Activated CD4-positive, alpha-beta T cell treated with anti-CD3 and anti-CD28 coated beads, Interleukin-2, amount 50 U/mL, for 4 hours (primary cell): ENCODE data around the gene IER2.

Experiments
- DNase-seq, 2 experiments: peaks; one replicate each; pipeline ENCODE4 v3.0.0-alpha.2; 2020

Gene IER2

DNA sequence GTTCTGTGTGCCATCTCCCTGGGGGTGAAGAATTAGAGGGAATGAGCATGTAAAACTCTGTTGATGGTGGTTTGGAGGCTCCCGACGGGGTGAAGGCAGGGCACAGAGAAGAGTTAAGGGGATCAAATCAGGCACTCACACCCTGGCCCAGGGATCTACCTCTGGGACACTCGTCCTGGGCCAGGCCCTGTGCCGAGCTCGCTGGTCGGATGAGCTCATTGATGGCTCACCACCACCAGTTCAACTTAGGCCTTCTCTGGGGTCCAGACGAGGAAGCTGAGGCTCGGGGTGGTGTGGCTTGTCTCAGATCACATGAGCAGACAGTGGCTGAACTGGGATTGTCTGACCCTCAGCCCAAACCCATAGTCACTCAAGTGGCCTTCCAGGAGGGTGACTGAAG, 30.6 kb upstream of the IER2 start:
- DNase-seq = no peak

DNA sequence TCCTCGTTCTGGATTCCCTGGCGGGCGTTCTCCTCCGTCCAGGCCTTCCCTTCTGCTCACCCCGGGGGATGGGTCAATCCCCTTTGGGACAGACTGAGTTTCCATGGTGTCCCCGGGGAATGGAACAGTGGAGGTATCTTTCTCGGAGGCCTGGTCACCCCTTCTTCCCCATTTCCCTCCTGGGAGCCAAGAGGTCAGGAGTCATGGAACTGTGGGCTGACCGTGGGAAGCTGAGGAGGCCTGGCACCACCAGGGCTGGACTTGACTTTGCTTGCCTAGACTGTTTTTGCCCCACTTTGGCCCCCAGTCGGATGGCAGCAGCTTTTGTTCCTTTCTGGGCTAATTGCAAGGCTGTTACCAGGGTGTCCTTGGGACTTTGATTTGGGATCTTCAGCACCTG, 30.2 kb upstream of the IER2 start:
- DNase-seq = no peak

DNA sequence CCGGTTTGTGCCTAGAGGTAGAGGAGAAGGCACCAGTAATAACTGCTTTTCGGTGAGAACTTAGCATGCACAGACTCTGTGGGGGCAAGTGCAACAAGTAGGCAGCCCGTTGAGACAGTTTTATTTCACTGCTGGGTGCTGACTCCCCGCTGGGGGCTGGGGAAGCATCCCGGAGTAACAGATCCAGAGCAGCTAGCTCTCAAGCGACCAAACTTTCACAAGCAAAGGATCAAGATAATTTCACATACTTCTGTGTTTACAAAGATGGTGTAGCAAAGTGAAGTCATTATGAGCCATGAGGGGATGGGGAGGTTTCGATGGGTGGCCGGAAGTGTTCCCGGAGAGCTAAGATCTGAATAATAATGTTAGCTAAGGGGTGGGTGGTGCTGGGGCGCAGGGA, 29.4 kb upstream of the IER2 start:
- no peak for DNase-seq

DNA sequence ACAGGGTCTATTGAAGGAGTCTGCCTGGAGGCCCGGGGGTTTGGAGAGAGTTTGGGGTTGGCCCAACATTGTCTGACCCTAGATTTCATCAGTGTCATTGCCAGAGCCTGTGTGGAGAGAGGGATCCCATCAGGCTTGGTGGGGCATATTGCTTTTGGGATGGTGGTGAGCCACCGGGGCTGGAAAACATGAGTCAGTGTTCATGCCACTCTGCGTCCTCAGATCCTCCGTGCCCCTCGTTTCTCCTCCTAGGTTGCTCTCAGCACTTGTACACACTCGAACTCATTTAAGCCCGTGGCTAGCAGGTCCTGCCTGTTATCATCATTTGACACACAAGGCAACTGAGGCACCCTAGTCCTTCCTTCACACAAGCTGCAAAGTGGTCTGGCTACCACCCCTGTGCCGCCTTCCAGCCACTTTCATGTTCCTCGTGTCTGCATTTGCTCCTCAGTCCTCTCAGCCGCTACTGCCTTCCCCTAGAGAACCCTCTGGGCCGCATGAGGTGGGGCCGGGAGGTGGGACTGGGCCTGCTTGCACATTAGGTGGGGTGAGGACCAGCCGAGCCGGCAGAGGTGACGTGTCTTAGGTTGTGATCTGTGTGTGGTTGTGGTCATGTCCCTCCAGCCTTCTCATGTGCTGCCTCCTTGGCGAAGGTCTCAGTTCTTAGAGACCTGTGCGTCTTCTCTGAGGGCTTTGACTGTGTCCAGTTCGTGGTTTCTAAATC, 28.5 kb upstream of the IER2 start:
- no peak for DNase-seq

DNA sequence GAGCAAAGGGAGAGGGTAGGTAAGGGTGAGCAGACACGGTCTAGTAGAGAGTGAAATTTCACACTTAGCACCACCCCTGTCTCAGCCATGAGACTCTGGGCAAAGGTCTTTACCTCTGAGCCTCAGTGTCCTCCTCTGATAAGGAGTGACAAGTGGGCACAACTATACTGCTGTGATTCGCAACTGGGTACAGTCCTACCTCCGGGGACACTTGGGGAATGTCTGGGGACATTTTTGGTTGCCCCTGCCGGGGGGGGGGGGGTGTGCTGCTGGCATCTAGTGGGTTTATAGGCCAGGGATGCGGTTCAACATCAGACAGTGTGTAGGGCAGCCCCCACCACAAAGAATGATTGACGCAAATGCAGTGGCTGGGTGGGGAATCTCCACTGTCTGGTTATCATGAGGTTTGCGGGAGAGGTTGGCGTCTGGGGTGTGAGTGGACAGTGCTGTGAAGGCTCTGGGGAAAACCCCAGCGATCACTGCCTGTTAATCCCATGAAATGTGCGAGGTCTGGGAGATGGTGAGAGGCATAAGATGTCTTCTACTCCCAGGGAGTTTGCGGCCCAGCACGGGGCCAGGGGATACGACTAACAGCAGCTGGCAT, 27.8 kb upstream of the IER2 start:
- DNase-seq = no peak

DNA sequence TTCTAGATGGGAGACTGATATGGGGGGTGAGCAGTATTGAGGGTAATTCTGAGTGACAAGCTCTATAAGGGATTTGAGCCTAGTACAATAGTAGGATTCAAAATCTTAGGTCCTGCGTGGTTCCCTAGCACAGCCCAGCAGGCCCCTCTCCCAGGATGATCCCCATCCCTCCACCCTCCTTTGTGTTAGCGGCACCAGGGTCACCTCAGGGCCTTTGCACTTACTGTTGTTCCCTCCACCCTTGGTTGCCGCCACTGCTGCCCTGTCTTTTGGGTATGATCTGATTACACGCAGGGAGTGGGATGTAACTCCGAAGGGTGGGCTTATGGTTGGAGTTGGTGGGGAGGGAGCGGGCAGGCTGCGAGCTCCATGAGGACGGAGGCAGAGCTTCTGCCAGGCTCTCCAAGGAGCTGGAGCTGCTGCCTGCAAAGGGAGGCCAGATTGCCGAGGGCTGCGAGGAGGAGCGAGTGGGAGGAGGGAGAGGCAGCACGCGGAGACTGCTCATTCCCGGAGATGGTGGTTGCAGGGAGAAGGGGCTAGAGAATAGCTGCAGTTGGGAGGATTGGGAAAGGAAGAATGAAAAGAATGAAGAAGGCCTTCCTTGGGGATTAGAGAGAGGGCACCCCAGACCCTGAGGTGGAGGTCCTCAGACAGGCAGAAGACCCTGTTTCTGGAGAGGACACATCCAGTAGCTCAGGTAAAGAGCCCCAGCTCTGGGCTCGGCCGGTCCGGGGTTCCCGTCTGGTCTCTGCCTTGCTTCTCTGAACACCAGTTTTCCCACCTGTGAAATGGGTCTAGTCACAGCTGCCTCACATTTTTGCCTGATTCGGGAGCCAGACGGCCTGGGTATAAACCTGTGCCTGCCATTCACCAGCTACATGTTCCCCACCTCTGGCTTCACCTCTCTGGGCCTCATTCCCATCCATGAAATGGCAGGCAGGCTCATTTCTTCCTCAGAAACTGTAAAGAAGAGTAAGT, 26.9 kb upstream of the IER2 start:
- no peak for DNase-seq

DNA sequence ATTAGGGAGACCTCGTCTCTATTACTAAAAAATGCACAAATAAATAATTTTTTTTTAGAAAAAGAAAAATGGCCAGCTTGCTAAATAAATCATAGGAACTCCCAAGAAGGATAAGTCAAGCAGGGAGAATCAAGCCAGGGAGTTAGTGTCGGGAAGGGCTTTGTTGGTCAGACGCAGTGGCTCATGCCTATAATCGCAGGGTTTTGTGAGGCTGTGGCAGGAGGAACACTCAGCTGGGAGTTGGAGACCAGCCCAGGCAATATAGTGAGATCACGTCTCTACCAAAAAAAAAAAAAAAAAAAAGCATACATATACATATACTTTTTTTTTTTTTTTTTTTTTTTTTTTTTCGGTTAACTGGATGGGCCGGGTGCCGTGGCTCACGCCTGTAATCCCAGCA, 23.2 kb upstream of the IER2 start:
- DNase-seq = no peak

DNA sequence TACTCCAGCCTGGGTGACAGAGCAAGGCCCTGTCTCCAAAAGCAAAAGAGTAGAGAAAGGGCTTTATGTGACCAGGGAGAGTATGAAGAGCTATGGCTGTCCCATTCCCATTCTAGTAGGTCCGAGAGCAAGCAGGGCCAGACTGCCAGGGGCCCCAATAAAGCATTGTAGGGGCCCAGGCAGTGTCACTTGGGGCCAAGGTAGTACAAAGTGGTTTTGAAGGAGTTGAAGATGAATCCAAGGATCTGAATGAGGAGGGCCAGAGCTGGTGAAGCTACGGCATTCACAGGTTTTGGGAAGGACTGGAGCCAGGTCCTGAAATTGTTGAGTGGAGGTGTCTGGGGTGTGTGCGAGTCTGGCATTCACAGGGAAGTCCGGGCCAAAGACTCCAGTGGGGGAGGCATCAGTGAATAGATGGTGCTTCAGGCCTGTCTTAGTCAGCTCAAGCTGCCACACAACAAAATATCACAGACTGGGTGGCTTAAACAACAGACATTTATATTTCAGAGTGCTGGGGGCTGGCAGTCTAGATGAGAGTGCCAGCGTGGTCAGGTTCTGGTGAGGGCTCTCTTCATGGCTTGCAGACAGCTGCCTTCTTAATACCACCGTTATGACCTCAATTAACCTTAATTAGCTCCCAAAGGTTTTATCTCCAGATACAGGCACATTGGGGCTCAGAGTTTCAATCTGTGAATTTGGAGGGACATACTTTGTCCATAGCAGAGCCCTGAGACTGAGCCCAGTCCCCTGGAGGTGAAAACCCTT, 22.2 kb upstream of the IER2 start:
- DNase-seq = no peak

DNA sequence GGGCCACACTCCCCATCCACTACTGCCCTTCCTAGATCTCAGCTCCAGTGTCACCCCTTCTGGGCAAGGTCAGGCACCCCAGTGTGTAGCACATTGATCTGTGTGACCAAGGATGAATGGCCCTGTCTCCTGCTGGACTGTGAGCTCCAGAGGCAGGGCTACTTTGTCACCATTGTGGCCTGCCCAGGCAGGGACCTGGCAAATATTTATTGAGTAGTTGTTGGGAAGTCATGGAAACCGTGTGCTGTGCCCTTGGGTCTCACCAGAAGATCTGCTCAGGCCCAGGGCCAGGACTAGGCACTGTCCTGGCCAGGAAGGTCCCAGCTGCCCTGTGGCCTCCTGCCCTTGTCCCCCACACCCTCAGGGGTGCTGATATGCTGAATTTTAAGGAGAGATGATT, 21.6 kb upstream of the IER2 start:
- no peak for DNase-seq

DNA sequence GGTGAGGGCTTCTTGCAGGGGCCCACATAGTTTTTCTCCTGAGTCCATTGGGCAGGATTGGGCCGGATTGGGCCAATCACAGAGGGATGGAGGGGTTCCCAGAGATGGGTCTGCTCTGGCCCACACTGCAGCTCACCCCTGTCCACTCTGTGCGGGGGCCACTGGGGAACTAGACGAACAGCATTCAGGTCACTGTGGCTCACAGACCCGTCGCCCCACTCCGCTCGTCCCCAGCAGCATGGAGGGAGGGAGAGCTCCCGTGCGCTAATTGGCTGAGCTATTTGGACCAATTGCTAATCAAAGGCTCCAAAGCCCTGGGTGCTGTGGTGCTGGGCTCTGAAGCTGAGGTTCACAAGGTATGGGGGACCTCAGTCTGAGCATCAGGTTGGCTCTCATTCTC, 20.8 kb upstream of the IER2 start:
- no peak for DNase-seq

DNA sequence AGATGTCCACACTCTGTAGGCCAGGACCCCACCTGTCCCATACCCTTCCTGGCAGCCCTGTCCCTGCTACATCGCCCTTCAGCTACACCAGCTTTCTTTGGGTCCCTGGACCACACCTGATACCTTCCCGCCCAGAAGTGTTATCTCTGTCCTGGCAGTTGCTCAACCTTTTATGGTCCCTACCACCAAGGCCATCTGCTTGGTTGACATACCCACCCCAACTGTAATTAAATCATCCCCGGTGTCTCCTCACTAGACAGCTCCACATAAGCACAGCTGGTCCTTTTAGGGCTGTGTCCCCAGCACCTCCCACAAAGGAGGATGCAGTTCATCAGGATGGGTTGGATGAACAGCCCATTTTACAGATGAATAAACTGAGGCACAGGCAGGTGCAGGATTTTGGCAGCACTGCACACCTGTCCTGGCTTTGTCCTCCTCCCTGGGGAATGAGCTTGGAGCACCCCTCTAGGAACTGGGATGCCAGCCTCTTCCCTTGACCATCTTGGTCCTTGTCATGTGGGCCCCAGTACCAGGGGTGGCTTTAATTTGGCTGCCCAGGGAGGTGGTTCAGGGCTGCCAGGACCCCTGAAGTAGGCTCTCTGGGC, 19.2 kb upstream of the IER2 start:
- DNase-seq = no peak

DNA sequence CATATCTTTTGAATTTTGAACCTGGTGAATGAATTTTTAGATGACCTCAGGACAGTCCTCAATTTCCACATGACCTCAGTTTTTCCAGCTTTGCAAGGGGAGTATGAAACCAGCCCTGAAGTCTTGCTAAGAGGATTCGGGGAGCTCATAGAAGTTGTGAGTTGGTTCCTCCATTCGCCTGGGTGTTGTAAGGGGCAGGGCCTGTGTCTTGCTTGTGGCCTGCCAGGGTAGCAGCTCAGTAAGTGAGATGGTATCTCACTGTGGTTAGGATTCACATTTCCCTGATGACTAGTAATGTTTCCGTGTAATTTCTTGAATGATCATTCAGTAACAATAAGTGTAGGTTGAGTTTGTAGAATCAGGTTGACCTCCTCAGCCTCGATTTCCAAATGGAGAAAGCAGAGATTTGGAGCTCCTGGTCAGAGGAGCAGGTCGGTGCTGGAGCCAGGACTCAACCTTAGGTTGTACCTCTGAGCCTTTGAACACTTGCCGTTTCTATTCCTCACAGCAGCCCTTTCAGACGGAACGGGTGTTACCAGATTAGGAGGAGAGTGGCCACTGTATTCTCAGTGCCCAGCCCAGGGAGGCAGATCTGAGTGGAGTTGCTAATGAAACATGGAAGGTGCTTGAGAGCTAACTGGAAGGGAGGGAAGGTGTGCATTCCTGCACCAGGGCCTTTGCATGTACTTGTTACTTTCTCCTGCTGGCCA, 17.6 kb upstream of the IER2 start:
- DNase-seq = peak; percentile 54 to 62

DNA sequence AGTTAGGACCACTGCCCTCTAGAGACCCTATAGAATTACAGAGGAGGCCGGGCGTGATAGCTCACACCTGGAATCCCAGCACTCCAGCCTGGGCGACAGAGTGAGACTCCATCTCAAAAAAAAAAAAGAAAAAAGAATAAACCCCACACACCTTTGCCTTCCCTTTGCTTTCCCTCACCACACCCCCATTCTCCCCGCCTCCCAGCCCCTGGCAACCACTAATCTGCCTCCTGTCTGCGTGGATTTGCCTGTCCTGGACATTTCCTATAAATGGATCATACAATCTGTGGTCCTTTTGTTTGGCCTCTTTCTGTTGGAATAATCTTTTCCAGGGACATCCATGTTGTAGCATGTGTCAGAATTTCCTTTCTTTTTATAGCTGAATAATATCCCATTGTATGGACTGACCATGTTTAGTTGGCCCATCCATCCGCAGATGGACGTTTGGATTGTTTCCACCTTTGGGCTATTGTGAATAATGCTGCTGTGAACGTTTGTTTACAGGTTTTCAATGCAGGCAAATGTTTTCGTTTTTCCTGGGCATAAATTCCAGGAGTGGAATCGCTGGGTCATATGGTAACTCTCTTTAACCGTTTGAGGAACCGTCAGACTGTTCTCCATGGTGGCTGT, 16.9 kb upstream of the IER2 start:
- DNase-seq = no peak

DNA sequence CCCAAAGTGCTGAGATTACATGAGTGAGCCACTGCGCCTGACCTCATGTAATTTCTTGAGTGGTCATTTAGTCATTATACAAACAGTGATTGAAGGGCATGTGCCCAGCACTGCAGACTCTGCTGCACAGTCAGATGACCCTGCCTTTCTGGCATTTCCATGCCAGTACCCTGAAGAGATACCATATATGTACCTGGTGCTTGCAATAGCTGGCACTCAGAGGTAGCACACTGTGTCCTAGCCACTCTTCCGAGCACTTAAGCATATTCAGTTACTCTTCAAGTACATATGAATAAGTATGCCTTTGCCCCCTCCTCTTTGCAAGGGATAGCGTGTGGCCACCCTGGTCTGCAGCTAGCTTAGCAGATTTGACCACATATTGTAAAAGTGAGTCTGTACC, 15.6 kb upstream of the IER2 start:
- DNase-seq = no peak

DNA sequence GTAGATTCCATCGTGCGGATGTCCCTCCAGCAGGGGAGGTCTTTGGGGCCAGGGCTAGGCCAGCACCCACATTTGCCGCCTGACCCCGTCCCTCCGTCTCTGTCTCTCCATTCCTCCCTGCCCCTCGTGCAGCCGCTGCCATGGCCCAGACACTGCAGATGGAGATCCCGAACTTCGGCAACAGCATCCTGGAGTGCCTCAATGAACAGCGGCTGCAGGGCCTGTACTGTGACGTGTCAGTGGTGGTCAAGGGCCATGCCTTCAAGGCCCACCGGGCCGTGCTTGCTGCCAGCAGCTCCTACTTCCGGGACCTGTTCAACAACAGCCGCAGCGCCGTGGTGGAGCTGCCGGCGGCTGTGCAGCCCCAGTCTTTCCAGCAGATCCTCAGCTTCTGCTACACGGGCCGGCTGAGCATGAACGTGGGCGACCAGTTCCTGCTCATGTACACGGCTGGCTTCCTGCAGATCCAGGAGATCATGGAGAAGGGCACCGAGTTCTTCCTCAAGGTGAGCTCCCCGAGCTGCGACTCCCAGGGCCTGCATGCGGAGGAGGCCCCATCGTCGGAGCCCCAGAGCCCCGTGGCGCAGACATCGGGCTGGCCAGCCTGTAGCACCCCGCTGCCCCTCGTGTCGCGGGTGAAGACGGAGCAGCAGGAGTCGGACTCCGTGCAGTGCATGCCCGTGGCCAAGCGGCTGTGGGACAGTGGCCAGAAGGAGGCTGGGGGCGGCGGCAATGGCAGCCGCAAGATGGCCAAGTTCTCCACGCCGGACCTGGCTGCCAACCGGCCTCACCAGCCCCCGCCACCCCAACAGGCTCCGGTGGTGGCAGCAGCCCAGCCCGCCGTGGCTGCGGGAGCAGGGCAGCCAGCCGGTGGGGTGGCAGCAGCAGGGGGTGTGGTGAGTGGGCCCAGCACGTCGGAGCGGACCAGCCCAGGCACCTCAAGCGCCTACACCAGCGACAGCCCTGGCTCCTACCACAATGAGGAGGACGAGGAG, 14.8 kb upstream of the IER2 start:
- no peak for DNase-seq

DNA sequence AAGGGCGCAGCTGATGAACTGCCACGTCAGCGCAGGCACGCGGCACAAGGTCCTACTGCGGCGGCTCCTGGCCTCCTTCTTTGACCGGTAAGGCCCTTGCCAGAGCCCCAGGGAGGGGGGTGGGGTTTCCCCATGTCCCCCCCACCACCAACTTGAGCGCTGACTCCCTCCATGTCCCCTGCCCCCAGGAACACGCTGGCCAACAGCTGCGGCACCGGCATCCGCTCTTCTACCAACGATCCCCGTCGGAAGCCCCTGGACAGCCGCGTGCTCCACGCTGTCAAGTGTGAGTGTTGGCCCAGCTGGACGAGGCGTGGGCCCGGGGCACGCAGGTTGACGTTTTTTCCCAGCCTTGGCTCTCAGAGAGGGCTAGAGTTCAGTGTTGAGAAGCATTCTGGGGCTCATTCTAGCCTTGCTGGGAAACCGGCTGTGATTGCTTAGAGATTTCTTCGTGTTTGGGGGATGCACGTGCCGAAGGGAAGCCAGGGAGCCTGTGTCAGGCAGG, 12.9 kb upstream of the IER2 start:
- no peak for DNase-seq

DNA sequence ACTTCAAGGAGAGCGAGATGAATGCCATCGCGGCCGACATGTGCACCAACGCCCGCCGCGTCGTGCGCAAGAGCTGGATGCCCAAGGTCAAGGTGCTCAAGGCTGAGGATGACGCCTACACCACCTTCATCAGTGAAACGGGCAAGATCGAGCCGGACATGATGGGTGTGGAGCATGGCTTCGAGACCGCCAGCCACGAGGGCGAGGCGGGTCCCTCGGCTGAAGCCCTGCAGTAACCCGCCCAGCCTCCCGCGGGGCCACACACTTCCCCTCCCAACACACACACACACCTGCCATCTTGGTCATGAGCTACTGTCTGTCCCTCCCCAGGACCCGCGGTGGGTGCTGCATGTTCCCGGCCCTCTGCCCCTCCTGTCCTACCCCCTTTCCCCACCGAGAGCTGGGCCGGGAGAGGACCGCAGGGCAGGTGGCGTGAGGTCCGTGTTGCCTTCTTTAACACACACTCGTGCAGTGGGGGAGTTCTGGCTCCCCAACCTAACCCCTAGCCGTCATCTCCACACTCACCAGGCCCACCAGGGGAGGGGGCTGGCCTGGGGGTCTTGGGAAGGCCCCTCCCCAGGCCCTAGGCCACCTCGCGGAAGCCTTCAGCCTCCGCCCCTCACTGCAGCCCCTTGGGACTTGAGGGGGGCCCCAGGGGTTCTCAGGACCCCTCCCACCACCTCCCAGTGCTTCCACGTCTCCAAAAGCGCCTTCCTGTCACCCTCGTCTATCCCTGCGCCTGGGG, 11.9 kb upstream of the IER2 start:
- DNase-seq = no peak

DNA sequence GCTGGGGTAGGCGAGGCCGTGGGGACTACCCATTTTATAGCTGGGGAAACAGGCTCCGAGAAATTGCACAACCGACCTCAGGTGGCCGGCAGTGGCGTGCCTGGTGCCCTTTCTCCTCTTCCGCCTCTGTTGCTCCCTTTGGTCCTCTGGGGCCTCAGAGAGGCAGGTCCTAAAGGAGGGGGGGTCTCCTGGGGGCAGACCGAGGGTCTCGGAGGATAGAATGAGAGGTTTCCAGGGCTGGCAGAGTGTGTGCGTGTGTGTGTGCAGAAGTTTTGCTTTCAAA, 11.4 kb upstream of the IER2 start:
- DNase-seq = no peak

DNA sequence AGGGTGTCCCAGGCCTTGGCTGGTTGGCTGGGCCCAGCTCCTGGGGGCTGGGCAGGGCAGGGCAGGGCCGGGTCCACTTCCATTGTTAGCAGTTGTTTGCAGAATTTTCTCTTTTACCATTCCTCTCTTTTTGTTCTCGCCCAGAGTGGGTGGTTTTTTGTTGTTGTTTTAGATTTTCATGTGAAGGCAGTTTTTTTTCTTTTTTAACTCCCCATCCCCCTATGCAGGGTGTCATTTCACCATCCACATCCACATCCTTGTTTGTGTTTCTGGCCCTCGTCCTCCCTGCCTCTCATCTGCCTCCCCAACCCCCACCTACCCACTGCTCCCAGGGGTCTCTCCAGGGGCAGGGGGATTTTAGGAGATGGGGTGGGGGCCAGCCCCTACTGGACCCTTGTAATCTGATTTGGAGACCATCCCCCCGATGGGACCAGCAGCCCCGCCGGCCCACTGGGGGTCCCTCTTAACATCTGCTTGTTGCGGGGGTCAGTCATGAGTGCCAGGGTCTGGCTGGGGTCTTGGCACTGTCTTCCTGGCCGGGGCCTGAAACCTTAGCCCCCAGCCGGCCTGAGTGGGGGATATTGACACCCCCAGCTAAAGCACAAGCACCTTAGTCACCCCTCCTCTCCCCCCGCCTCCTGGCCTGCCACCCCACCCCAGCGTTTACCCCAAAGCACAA, 10.4 kb upstream of the IER2 start:
- no peak for DNase-seq
